Uterus (tissue), 4 donors: ENCODE data around the gene SLC39A11. TPM values are rescaled to one million over a fixed set of nuclear protein-coding genes. Genes with fewer than 3 reads are reported as not detected.

ENCODE experiments used
- DNase-seq, 2 donors: peaks; one replicate each; pipeline ENCODE4 v3.0.0-alpha.2; 2019 to 2020
- H3K27ac ChIP-seq, 2 donors: fragments of 200-600 bp; sonication (generic); 1 replicate in 1 of 2; 2 replicates in 1 of 2; pipeline ENCODE4 v1.5.1; 2016 to 2018
- H3K27me3 ChIP-seq, 2 donors: fragments of 200-600 bp; sonication (generic); one replicate each; pipeline ENCODE4 v1.5.1; 2018 to 2019; ENCODE audit warnings: control low read depth in 1 of 2
- H3K36me3 ChIP-seq, 2 donors: fragments of 200-600 bp; sonication (generic); one replicate each; pipeline ENCODE4 v1.5.1; 2019; ENCODE audit warnings: control low read depth in 1 of 2
- H3K4me1 ChIP-seq, 2 donors: fragments of 200-600 bp; sonication (generic); one replicate each; pipeline ENCODE4 v1.5.1; 2018 to 2019; ENCODE audit warnings: control low read depth in 1 of 2
- H3K4me3 ChIP-seq, 2 donors: fragments of 200-600 bp; sonication (generic); 1 replicate in 1 of 2; 2 replicates in 1 of 2; pipeline ENCODE4 v1.5.1; 2018 to 2019; ENCODE audit warnings: mild to moderate bottlenecking in 1 of 2
- H3K9me3 ChIP-seq, 2 donors: fragments of 200-600 bp; sonication (generic); one replicate each; pipeline ENCODE4 v1.5.1; 2019; ENCODE audit warnings: control low read depth in 1 of 2
- CTCF ChIP-seq, 4 experiments: fragments of 200-600 bp in 2 of 4; fragments of 450-650 bp in 2 of 4; sonication (generic) in 2 of 4; IDR thresholded peaks; one replicate each; pipeline ENCODE4 v1.5.1; 2016 to 2019; ENCODE audit warnings: antibody characterized with exemption in 4 of 4, mild to moderate bottlenecking in 2 of 4, moderate library complexity in 1 of 4
- POLR2A ChIP-seq, 2 donors: fragments of 450-650 bp; IDR thresholded peaks; one replicate each; pipeline ENCODE4 v1.6.1; 2016; ENCODE audit warnings: antibody characterized with exemption in 2 of 2, mild to moderate bottlenecking in 1 of 2, moderate library complexity in 1 of 2
- intact Hi-C: fragments of 100-400 bp; cut with DNase I; formaldehyde crosslinking; loops from one replicate; pipeline ENCODE4 v1.15.1; 2023; ENCODE audit warnings: low total_unique reads
- total RNA-seq, 4 donors: library from RNA; depleted of rRNA in 3 of 4; stranded (reverse); fragments of >200 nt in 3 of 4; gene quantifications; one replicate each; pipeline versions ENCODE4 v1.1.0 to v1.2.4, GENCODE V29; 2014 to 2023
- donor health status: DM: yes; HTN: yes; CAD: no.

Gene SLC39A11
- total RNA-seq, 4 donors from 2014 or later, result 5.4 to 56.2 (median 21.0) TPM

GRCh38 chr17:72811976-72812687, 280.4 kb downstream of the SLC39A11 start:
- Histone ChIP-seq H3K27me3 (no peaks in the 10 kb centered on the region), H3K4me3 (no peak overlapping the region), H3K36me3 (no peaks in the 10 kb centered on the region), H3K4me1 (no peaks in the 10 kb centered on the region), H3K9me3 (no peaks in the 10 kb centered on the region), H3K27ac (no peak overlapping the region)
- TF ChIP-seq POLR2A (IDR thresholded peaks at IDR 0.05) (no peak), CTCF (IDR thresholded peaks at IDR 0.05) (no peak)
- DNase-seq, result no peak
- intact Hi-C loops, result no loop called here

- H3K9me3 ChIP-seq, result no peaks in the 10 kb centered on the region
- DNase-seq, result no peak
- H3K27me3 ChIP-seq, result no peaks in the 10 kb centered on the region
- intact Hi-C loops, result no loop called here
- no peaks in the 10 kb centered on the region for H3K4me1 ChIP-seq
- TF ChIP-seq POLR2A (IDR thresholded peaks at IDR 0.05), result no peak
- no peak for TF ChIP-seq CTCF (IDR thresholded peaks at IDR 0.05)
- H3K27ac ChIP-seq, result no peak overlapping the region
- no peak overlapping the region for H3K4me3 ChIP-seq
- no peaks in the 10 kb centered on the region for H3K36me3 ChIP-seq
These were observed 281.4 kb downstream of the SLC39A11 start for GRCh38 chr17:72810991-72811508.

DNA sequence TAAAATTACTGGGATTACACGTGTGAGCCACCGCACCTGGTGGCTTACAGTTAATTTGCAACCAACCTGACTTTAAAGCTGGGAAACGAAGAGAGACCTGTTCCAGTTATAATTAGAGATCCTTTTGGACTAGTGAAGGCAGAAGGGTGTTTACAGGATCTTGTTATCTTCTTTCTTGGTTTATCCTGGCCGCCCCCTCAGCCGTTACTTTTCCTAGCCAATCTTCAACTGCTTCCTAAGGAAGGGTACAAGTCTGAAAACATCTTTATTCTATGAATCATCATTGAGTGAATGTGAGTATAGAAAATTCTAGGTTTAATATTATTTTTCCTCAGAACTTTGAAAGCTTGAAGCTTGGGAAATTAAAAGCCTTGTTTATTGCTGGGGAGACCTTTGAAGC, 286.5 kb downstream of the SLC39A11 start:
- H3K4me1 ChIP-seq, result no peaks in the 10 kb centered on the region
- no peaks in the 10 kb centered on the region for H3K27me3 ChIP-seq
- H3K4me3 ChIP-seq, result no peak overlapping the region
- TF ChIP-seq CTCF (IDR thresholded peaks at IDR 0.05) (no peak), POLR2A (IDR thresholded peaks at IDR 0.05) (no peak)
- intact Hi-C loops, result no loop called here
- H3K27ac ChIP-seq, result no peak overlapping the region
- DNase-seq, result no peak
- H3K9me3 ChIP-seq, result no peaks in the 10 kb centered on the region
- no peaks in the 10 kb centered on the region for H3K36me3 ChIP-seq

- H3K27me3 ChIP-seq, result no peaks in the 10 kb centered on the region
- no peaks in the 10 kb centered on the region for H3K9me3 ChIP-seq
- TF ChIP-seq CTCF (IDR thresholded peaks at IDR 0.05) (no peak), POLR2A (IDR thresholded peaks at IDR 0.05) (no peak)
- no peak for DNase-seq
- H3K4me1 ChIP-seq, result no peaks in the 10 kb centered on the region
- H3K36me3 ChIP-seq, result no peaks in the 10 kb centered on the region
- no peak overlapping the region for H3K27ac ChIP-seq
- no peak overlapping the region for H3K4me3 ChIP-seq
- intact Hi-C loops, result no loop called here
These were observed 287.4 kb downstream of the SLC39A11 start for GRCh38 chr17:72804949-72805707.

- DNase-seq, result no peak
- no peak for TF ChIP-seq CTCF (IDR thresholded peaks at IDR 0.05)
- no peak for TF ChIP-seq POLR2A (IDR thresholded peaks at IDR 0.05)
- Histone ChIP-seq H3K4me3 (no peak overlapping the region), H3K36me3 (no peaks in the 10 kb centered on the region), H3K27ac (no peak overlapping the region), H3K4me1 (no peaks in the 10 kb centered on the region), H3K9me3 (peaks cover 0 to 3% of the 10 kb centered on the region in 2 donors), H3K27me3 (no peaks in the 10 kb centered on the region)
- intact Hi-C loops, result no loop called here
These were observed 289.8 kb downstream of the SLC39A11 start for GRCh38 chr17:72802726-72803125.
